Measurements from ENCODE around the gene HLA-B. TPM values are rescaled to one million over a fixed set of nuclear protein-coding genes. Genes with fewer than 3 reads are reported as not detected.
A peak's percentile ranks its signal among the peaks of the same experiment; 100 is the strongest.

HLA-B gene
- total RNA-seq, 1 experiment from 2014 or later: 68.6 TPM

GRCh38 chr6:31386977-31387376, 30.0 kb upstream of the HLA-B start:
- no peak overlapping the region for H2BK12ac ChIP-seq (ENCODE audit: insufficient read length, low read depth, low read length)
- H3T11ph ChIP-seq (ENCODE audit: low read length): no peak overlapping the region
- no peak overlapping the region for H3K4ac ChIP-seq (ENCODE audit: low read depth, low read length)
- peaks cover 4% of the 10 kb centered on the region for H3K27me3 Mint-ChIP-seq (ENCODE audit: low read depth)
- no peak overlapping the region for H3K27ac Mint-ChIP-seq
- peaks cover 18 to 20% of the 10 kb centered on the region in 2 experiments for H3K4me1 Mint-ChIP-seq
- peaks cover 0 to 6% of the 10 kb centered on the region in 2 experiments; a peak in 1 of 5 replicates for H3K9me3 Mint-ChIP-seq
- no peak overlapping the region for H3K56ac ChIP-seq (ENCODE audit: insufficient read length, low read depth, low read length)
- H3K27ac ChIP-seq (ENCODE audit: insufficient read length, low read depth, low read length): no peak overlapping the region
- H2AFZ ChIP-seq (ENCODE audit: low read length): no peak overlapping the region
- no peaks in the 10 kb centered on the region; the same call in 1 of the 2 replicates for H3K27me3 ChIP-seq (ENCODE audit: insufficient read depth, low read length)
- no peak overlapping the region for H3K4me3 Mint-ChIP-seq
- no peak overlapping the region for H3K23ac ChIP-seq (ENCODE audit: insufficient read length, low read depth, low read length)
- no peaks in the 10 kb centered on the region for H3K79me1 ChIP-seq (ENCODE audit: insufficient read depth, low read depth, low read length, poor library complexity, severe bottlenecking)
- no peak overlapping the region for H3K18ac ChIP-seq (ENCODE audit: insufficient read length, low read depth, low read length)
- no peak overlapping the region for H4K5ac ChIP-seq (ENCODE audit: insufficient read length, low read depth, low read length)
- TF ChIP-seq, protein P1, sequence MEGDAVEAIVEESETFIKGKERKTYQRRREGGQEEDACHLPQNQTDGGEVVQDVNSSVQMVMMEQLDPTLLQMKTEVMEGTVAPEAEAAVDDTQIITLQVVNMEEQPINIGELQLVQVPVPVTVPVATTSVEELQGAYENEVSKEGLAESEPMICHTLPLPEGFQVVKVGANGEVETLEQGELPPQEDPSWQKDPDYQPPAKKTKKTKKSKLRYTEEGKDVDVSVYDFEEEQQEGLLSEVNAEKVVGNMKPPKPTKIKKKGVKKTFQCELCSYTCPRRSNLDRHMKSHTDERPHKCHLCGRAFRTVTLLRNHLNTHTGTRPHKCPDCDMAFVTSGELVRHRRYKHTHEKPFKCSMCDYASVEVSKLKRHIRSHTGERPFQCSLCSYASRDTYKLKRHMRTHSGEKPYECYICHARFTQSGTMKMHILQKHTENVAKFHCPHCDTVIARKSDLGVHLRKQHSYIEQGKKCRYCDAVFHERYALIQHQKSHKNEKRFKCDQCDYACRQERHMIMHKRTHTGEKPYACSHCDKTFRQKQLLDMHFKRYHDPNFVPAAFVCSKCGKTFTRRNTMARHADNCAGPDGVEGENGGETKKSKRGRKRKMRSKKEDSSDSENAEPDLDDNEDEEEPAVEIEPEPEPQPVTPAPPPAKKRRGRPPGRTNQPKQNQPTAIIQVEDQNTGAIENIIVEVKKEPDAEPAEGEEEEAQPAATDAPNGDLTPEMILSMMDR (conservative IDR thresholded peaks at IDR 0.05): no peak
- H3K23me2 ChIP-seq (ENCODE audit: insufficient read length, low read depth, low read length, poor library complexity, severe bottlenecking): no peaks in the 10 kb centered on the region
- no peaks in the 10 kb centered on the region for H4K20me1 ChIP-seq (ENCODE audit: control insufficient read depth, insufficient read depth, insufficient read length)
- no peak overlapping the region for H3K4me2 ChIP-seq (ENCODE audit: insufficient read depth, insufficient read length, low read length)
- no peak overlapping the region for H2BK15ac ChIP-seq (ENCODE audit: low read depth, low read length)
- peak; percentile 68 for DNase-seq
- no peak overlapping the region for H3K14ac ChIP-seq (ENCODE audit: insufficient read depth, low read length)
- H3K9me3 ChIP-seq (ENCODE audit: control insufficient read depth, low read depth, low read length): no peaks in the 10 kb centered on the region
- no CpG with 5 or more reads among the region's 1 CpG for WGBS (ENCODE audit: extremely low coverage, insufficient read length, low lambda C conversion rate)
- H2BK5ac ChIP-seq (ENCODE audit: insufficient read length, low read length): no peak overlapping the region
- no peak overlapping the region for H4K91ac ChIP-seq (ENCODE audit: insufficient read length, low read depth, low read length)
- H2BK20ac ChIP-seq (ENCODE audit: low read depth, low read length, poor library complexity, severe bottlenecking): no peak overlapping the region
- no peaks in the 10 kb centered on the region for H3K79me2 ChIP-seq (ENCODE audit: insufficient read depth, low read length)
- peaks cover 0 to 4% (median 3%) of the 10 kb centered on the region in 3 experiments; a peak in 2 of 7 replicates for H3K36me3 Mint-ChIP-seq (ENCODE audit: insufficient read depth in 1 of 3, low read depth in 3 of 3)
- H3K9ac ChIP-seq (ENCODE audit: extremely low read depth, insufficient read length, low read length): no peak overlapping the region
- no peak overlapping the region for H4K8ac ChIP-seq (replicated peaks; ENCODE audit: insufficient read length, low read depth, low read length)
- no peak overlapping the region for H2BK120ac ChIP-seq (ENCODE audit: low read depth, low read length, poor library complexity, severe bottlenecking)
- H2AK5ac ChIP-seq (ENCODE audit: insufficient read length, low read length): no peak overlapping the region
- no peaks in the 10 kb centered on the region; the same call in 1 of the 2 replicates for H3K4me1 ChIP-seq (ENCODE audit: insufficient read depth, low read length)
